Activated naive CD4-positive, alpha-beta T cell (primary cell): Measurements from ENCODE around the gene NCKAP5.

ENCODE experiments used
- DNase-seq, 4 experiments: peaks; one replicate each; lab custom pipeline; 2025; lab: John Stamatoyannopoulos, UW

The NCKAP5 gene

GRCh38 chr2:133333181-133333580, 235.1 kb downstream of the NCKAP5 start:
- no peak for DNase-seq

DNA sequence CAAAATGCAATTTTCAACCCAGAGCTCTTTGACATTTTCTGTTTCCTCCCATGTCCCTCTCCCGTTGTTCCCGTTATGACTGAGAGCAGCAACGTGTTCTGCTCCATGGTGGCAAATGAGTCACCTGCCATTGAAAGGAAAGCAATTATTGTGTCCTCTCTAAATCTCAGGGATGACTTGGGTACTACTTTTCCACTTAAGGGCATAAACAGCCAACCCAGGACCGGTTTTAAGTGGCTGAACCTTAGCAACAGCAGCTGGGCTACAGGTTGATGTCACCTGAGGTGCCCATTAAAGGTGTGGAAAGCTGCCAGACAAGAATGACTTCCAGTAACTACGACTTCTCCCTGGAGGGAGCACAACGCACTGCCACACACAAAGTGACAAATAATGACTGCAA, 236.8 kb downstream of the NCKAP5 start:
- no peak for DNase-seq

DNA sequence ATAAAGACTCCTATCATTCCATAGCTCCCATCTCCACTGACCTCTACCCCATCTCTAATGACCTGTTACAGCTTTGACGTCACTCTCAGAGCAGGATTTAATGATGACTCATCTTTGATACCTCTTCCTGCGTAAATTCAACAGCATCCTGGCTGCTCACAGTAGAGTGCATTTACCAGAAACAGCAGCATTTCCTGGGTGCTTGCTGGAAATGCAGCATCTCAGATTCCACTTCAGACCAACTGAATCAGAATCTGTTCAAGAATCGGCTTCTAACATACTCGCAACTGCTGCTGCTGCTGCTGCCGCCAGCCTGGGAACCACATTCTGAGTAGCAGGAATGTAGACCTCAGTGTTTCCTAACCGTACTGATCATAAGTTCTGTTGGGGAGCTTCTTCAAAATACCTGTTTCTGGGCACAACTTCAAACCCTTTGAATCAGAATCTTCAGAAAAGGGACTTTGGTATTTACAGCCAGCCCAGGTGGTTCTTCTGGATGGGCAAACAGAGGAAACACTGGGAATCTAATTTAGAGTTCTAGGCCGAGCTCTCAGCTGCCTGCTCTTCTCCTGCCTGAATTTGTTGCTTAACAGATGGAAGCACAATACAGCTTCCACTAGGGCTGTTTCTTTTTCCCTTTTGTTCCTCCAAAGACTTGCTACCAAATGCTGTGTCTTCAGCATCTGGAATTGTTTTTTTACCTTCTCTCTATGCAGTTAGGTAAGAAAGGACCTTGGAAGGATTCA, 241.4 kb downstream of the NCKAP5 start:
- DNase-seq = no peak

DNA sequence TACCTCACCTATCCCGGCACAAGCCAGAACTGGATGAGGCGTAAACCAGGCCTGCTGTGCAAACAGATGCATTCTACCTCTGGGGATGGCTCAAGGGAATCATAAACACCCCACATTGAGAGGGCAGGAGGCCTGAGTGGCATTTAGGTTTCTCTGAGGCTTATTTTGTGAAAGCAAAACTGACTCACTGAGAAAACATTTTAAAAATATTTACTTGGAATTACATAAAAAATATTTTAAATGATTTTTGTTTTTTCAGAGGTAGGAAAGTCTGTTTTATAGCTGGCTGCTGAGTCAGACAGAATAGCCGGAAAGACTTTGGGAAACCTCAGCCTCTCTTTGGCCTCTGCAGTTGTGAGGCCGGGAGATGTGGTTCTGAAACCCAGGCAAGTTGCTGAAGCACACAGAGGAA, 244.1 kb downstream of the NCKAP5 start:
- no peak for DNase-seq

GRCh38 chr2:133322909-133323308, 245.4 kb downstream of the NCKAP5 start:
- DNase-seq = no peak

DNA sequence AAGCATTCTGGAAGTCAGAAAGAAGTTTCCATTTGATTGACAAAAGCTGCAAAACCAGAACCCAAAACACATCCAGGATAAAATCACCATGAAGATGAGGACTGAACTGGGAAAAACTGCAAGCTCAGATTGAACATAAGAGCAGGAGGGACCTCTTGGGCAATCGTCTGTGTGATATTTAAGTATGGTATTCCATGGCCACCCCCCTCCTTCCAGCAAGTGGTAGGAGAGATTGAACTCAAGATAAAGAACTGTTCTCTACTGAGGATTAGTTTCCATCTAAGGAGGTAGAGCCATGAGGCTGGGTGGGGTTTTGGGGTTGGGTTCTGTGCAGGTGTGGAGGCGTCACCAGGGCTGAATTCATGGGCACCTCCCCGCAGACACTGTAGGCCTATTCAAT, 251.1 kb downstream of the NCKAP5 start:
- no peak for DNase-seq

GRCh38 chr2:133316557-133316956, 251.7 kb downstream of the NCKAP5 start:
- no peak for DNase-seq

DNA sequence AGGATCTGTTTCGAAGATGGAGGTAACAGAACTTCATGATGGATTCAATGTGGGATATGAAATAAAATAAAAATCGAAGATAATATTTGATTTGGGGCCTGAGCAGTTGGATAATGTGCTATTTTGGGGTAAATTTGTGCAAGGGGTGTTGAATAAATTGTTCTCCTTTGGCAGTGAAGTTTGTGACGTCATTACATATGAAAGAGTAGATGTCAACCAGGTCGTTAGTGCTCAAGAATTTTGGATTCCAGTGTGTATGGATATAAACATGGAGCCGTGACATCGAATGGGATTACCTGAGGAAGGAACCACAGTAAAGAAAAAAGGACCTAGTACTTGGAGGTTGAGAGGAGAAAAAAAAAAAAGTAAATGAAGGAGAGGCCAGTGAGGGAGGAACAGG, 253.0 kb downstream of the NCKAP5 start:
- no peak for DNase-seq

GRCh38 chr2:133314795-133315194, 253.5 kb downstream of the NCKAP5 start:
- no peak for DNase-seq

GRCh38 chr2:133312038-133312729, 256.1 kb downstream of the NCKAP5 start:
- DNase-seq = no peak

GRCh38 chr2:133306236-133306635, 262.0 kb downstream of the NCKAP5 start:
- no peak for DNase-seq

- DNase-seq = no peak
Measured at GRCh38 chr2:133304344-133304743, 263.9 kb downstream of the NCKAP5 start.

DNA sequence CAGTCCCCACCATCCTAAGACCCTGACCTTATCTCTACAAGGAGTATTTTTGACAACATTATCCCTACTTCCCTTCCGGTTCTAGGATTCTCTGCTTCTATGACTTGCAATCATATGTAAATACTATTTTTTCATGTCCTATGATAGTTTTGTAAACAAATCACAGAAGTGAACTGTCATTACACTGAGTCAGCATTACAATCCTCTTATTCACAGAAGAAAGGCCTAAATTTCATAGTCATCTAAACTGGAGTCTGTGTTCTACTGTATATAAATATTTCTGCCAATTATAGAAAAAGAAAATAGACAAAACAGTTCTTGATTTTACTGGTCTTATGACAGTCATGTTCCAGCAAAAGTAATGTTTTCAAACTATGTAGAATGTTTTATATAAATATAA, 265.1 kb downstream of the NCKAP5 start:
- DNase-seq = no peak

DNA sequence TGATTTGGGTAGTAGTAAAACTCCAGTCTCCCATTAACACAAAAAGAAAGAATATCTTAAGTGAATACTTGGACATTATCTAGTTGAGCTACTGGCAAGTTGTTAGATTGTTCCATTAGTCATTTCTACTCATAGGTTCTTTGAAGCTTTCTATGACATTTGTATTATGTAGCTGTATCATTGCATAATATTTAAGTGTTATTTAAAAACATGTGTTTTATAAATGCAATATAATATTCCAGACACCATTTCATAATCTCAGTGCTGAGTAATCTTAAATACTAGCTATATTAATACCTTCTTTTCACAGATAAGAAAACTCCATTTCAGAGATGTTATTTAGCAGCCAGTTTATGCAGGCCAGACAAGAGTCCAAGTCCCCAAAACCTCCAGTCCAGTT, 271.9 kb downstream of the NCKAP5 start:
- DNase-seq = no peak

DNA sequence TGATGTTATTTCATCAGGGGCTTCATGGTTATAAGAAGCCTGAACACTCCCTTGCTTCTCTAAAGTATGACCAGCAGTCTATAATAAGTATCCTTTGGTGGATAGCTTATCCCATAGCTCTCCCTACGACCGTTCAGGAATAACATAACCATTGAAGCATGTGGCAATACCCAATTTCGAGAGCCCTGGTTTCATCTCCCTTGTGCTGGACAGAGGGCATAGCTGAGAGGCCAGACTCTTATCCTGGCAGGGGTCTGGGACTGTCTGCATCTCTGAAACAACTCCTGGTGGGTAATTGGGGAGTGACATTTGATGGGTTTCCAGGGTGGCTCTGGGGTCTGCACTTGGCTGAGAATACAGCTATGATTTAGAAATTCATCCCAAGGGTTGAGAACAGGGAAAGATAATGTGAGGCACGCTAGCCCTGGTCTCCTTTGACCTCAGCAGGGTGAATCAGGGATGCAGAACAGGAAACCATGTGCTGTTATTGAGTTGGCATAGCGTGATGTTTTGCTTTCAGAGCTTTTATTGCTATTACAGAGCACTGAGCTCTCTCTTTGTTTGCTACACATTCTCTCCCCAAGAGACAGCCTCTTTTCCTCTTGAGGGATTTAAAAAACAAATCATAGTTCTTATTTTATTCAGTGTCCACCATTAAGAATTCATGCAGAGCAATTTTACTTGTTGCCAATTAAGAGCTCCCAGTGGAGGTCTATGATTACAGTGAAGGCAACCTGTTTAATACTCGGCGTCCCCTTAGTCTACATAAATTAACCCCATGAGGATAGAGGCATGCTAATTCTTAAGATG, 274.5 kb downstream of the NCKAP5 start:
- DNase-seq = no peak

- DNase-seq = no peak
Measured at GRCh38 chr2:133292259-133292658, 276.0 kb downstream of the NCKAP5 start.

GRCh38 chr2:133287709-133288108, 280.6 kb downstream of the NCKAP5 start:
- no peak for DNase-seq

DNA sequence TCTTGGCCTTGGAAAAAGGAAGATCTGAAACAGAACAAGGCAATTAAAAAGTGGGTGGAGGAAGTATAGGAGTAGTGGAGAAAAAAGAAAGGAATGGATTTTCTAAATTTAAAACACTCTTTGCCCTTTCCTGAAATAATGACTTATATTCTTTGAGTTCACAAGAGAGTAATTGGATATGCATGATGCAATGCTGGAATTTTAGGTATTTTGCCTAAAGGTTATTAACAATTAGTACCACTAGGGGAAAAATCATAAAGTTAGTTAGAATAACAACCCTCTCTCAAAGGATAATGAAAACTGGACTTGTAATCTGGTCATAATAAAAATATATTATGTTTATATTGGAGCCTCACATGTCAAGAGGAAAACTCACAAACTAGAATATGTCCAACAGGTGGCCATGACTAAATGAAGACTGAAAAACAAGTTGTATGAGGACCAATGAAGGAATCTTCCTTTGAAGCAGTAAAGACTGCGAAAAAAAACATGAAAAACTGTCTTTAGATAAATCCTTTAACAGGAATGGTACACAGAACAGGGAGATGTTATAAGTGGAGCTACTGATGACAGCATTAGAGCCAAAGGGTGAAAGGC, 281.8 kb downstream of the NCKAP5 start:
- no peak for DNase-seq

DNA sequence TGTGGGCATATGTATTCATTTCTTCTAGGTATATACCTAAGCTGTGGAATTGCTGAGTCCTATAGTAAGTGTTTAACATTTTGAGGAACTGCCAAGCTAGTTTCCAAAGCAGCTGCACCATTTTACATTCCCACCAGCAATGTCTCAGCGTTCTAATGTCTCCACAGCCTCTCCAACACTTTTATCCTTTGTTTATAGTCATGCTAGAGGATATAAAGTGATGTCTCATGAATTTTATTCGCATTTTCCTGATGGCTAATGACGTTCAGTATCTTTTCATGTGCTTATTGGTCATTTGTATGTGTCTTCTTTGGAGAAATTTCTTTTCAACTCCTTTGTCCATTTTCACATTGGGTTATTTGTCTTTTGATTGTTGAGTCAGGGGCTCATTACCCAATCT, 295.2 kb downstream of the NCKAP5 start:
- no peak for DNase-seq

GRCh38 chr2:133271105-133271504, 297.2 kb downstream of the NCKAP5 start:
- DNase-seq = no peak

- no peak for DNase-seq
Measured at GRCh38 chr2:133270550-133270949, 297.7 kb downstream of the NCKAP5 start.

GRCh38 chr2:133266926-133267590, 301.2 kb downstream of the NCKAP5 start:
- DNase-seq = no peak
